Measurements from ENCODE around the gene CDH16. TPM values are rescaled to one million over a fixed set of nuclear protein-coding genes. Genes with fewer than 3 reads are reported as not detected.

The CDH16 gene
- total and polyA plus RNA-seq, 2 of the 13 experiments (the other 11 are each of a cell fraction or from before 2014, with no cell fraction given): 2.7 to 3.9 TPM

- TF ChIP-seq ZNF318 (CRISPR knock-in tag; IDR thresholded peaks at IDR 0.05) (no peak), FOXA3 (CRISPR knock-in tag; IDR thresholded peaks at IDR 0.05) (no peak), MAX (IDR thresholded peaks at IDR 0.05) (no peak), SP5 (CRISPR knock-in tag; IDR thresholded peaks at IDR 0.05; ENCODE audit: borderline replicate concordance, low read depth) (no peak), ZBTB1 (CRISPR knock-in tag; IDR thresholded peaks at IDR 0.05; ENCODE audit: borderline replicate concordance) (no peak), ARID2 (CRISPR knock-in tag; IDR thresholded peaks at IDR 0.05; ENCODE audit: borderline replicate concordance) (0 out of 2 replicates have a peak, but pooled peaks have one; percentile 35), ZNF484 (CRISPR knock-in tag; IDR thresholded peaks at IDR 0.05; ENCODE audit: borderline replicate concordance, low read depth) (no peak), KDM1A (CRISPR knock-in tag; IDR thresholded peaks at IDR 0.05) (no peak), ZMYM3 (CRISPR knock-in tag; IDR thresholded peaks at IDR 0.05) (peak; percentile 84), SMARCC2 (IDR thresholded peaks at IDR 0.05) (no peak), ETV5 (CRISPR knock-in tag; IDR thresholded peaks at IDR 0.05; ENCODE audit: borderline replicate concordance) (0 out of 2 replicates have a peak, but pooled peaks have one; percentile 23), ZNF746 (CRISPR knock-in tag; IDR thresholded peaks at IDR 0.05) (no peak), ZNF317 (CRISPR knock-in tag; IDR thresholded peaks at IDR 0.05) (0 out of 2 replicates have a peak, but pooled peaks have one; percentile 25), BHLHE40 (IDR thresholded peaks at IDR 0.05; ENCODE audit: low read length) (peak; percentile 43; the same call in 1 of the 2 replicates), ZBTB14 (CRISPR knock-in tag; IDR thresholded peaks at IDR 0.05) (no peak), PATZ1 (CRISPR knock-in tag; IDR thresholded peaks at IDR 0.05) (0 out of 2 replicates have a peak, but pooled peaks have one; percentile 14), ZFP36L1 (CRISPR knock-in tag; IDR thresholded peaks at IDR 0.05) (no peak), ZNF75D (CRISPR knock-in tag; IDR thresholded peaks at IDR 0.05; ENCODE audit: borderline replicate concordance) (no peak)
Observed at GRCh38 chr16:66902648-66903543, 15.8 kb downstream of the CDH16 start (continued).

All from HepG2 (cell line).